AG04450 (cell line): ENCODE measurements around the gene ASCL5. TPM values are rescaled to one million over a fixed set of nuclear protein-coding genes. Genes with fewer than 3 reads are reported as not detected.

ENCODE experiments used
- CTCF ChIA-PET: fragments of 300-600, 350-600 bp; formaldehyde crosslinking; extraction: SDS; loops from one replicate; lab custom pipeline; 2022; ENCODE audit warnings: antibody characterized with exemption, inconsistent platforms; lab: Charles Lee
- POLR2A ChIA-PET: fragments of 350-600 bp; formaldehyde crosslinking; extraction: SDS; loops from one replicate; lab custom pipeline; 2021; ENCODE audit warnings: antibody characterized with exemption, inconsistent platforms; lab: Yijun Ruan, JAX
- DNase-seq: peaks from one replicate; pipeline ENCODE4 v3.0.0-alpha.2; 2011; ENCODE audit warnings: low read depth, low spot score
- H3K27ac ChIP-seq: one replicate; pipeline ENCODE4 v1.5.1; 2012; ENCODE audit warnings: low read depth, low read length, control low read depth
- H3K27me3 ChIP-seq: one replicate; pipeline ENCODE4 v1.6.0; 2012; ENCODE audit warnings: low read length; ENCODE audit not compliant: control insufficient read depth, insufficient read depth
- H3K4me3 ChIP-seq: 2 replicates; pipeline ENCODE4 v1.5.1; 2011; ENCODE audit warnings: mild to moderate bottlenecking, low read depth, low read length, control low read depth
- H3K9me3 ChIP-seq: 2 replicates; pipeline ENCODE4 v1.5.1; 2012; ENCODE audit warnings: low read length; ENCODE audit not compliant: control insufficient read depth, insufficient read depth
- CTCF ChIP-seq: IDR thresholded peaks from 2 replicates; pipeline ENCODE4 v1.5.1; 2011; ENCODE audit warnings: low read depth, low read length, control low read depth, inconsistent platforms
- polyA plus RNA-seq: library from polyadenylated mRNA; depleted of rRNA; stranded (reverse); fragments of >200 nt; gene quantifications from 2 replicates; pipeline ENCODE4 v1.2.3, GENCODE V29; 2011

The ASCL5 gene
- polyA plus RNA-seq, 1 experiment, result not detected

GRCh38 chr1:201123866-201124265 lies 3.1 kb downstream of the ASCL5 start:
- H3K9me3 ChIP-seq, result no peaks in the 10 kb centered on the region
- POLR2A ChIA-PET, result no interaction called here
- peaks cover 50% of the 10 kb centered on the region for H3K27me3 ChIP-seq
- TF ChIP-seq CTCF, result no peak
- no peak overlapping the region for H3K4me3 ChIP-seq
- no peak overlapping the region for H3K27ac ChIP-seq
- no peak for DNase-seq
- CTCF ChIA-PET, result no interaction called here

GRCh38 chr1:201122321-201122957 lies 4.5 kb downstream of the ASCL5 start:
- H3K9me3 ChIP-seq, result no peaks in the 10 kb centered on the region
- no peak overlapping the region for H3K4me3 ChIP-seq
- CTCF ChIA-PET, result interaction anchor here (1.5 kb wide), 1 partner anchor 150 kb away, joined by 5 read pairs; no protein-coding TSS in a partner anchor
- TF ChIP-seq CTCF, result no peak
- H3K27me3 ChIP-seq, result peaks cover 61% of the 10 kb centered on the region
- POLR2A ChIA-PET, result no interaction called here
- no peak for DNase-seq
- no peak overlapping the region for H3K27ac ChIP-seq

GRCh38 chr1:201119206-201120197 lies 7.5 kb downstream of the ASCL5 start:
- Histone ChIP-seq H3K27me3 (peaks cover 61% of the 10 kb centered on the region), H3K9me3 (no peaks in the 10 kb centered on the region; the same call in 1 of the 2 replicates), H3K27ac (no peak overlapping the region), H3K4me3 (no peak overlapping the region)
- ChIA-PET POLR2A (no interaction called here), CTCF (interaction anchor here (0.7 to 1.8 kb wide), 11 partner anchors 10 to 148 kb away, joined by 3 to 18 read pairs (median 3); partner anchors contain the start of gene TMEM9)
- peak; percentile 58 for TF ChIP-seq CTCF
- no peak for DNase-seq

- no peaks in the 10 kb centered on the region; the same call in 1 of the 2 replicates for H3K9me3 ChIP-seq
- DNase-seq, result no peak
- TF ChIP-seq CTCF, result no peak
- CTCF ChIA-PET, result interaction anchor here (0.6 to 4.6 kb wide), 5 partner anchors 9 to 368 kb away, joined by 3 to 53 read pairs (median 5); no protein-coding TSS in a partner anchor
- POLR2A ChIA-PET, result no interaction called here
- no peak overlapping the region for H3K4me3 ChIP-seq
- H3K27ac ChIP-seq, result no peak overlapping the region
- H3K27me3 ChIP-seq, result peaks cover 50% of the 10 kb centered on the region
Measured at GRCh38 chr1:201116091-201116490, 10.9 kb downstream of the ASCL5 start.
